WTC11 (cell line): ENCODE measurements around the gene RIPPLY1.

ENCODE experiments used
- ATF3 ChIP-seq: sonication (generic); formaldehyde crosslinking; conservative IDR thresholded peaks from 2 replicates; pipeline ENCODE4 v1.8.1; 2022; ENCODE audit warnings: mild to moderate bottlenecking, missing genetic modification reagents
- CTCF ChIP-seq: fragments of 200-600 bp; IDR thresholded peaks from 2 replicates; pipeline ENCODE4 v1.8.0; 2022; ENCODE audit warnings: antibody characterized with exemption
- E2F5 ChIP-seq: sonication (generic); formaldehyde crosslinking; IDR thresholded peaks from 2 replicates; pipeline ENCODE4 v1.8.1; 2022; ENCODE audit warnings: mild to moderate bottlenecking, moderate library complexity, missing genetic modification reagents
- GRHL2 ChIP-seq: fragments of 250-450 bp; sonication (Bioruptor Pico); IDR thresholded peaks from 2 replicates; pipeline ENCODE4 v1.8.0; 2022; ENCODE audit warnings: mild to moderate bottlenecking, moderate library complexity; ENCODE audit not compliant: insufficient replicate concordance, severe bottlenecking
- JUN ChIP-seq: sonication (generic); formaldehyde crosslinking; IDR thresholded peaks from 2 replicates; pipeline ENCODE4 v1.8.0; 2023; ENCODE audit warnings: mild to moderate bottlenecking, missing genetic modification reagents
- MXD4 ChIP-seq: fragments of 250-450 bp; sonication (Bioruptor Pico); IDR thresholded peaks from 2 replicates; pipeline ENCODE4 v1.8.0; 2021; ENCODE audit warnings: mild to moderate bottlenecking, moderate library complexity, borderline replicate concordance
- TCF7 ChIP-seq: sonication (generic); formaldehyde crosslinking; IDR thresholded peaks from 2 replicates; pipeline ENCODE4 v1.8.0; 2022; ENCODE audit warnings: mild to moderate bottlenecking, low read depth, missing genetic modification reagents, moderate library complexity
- TEAD1 ChIP-seq: sonication (generic); formaldehyde crosslinking; IDR thresholded peaks from 2 replicates; pipeline ENCODE4 v1.8.0; 2022; ENCODE audit warnings: mild to moderate bottlenecking, missing genetic modification reagents
- TEAD4 ChIP-seq: sonication (generic); formaldehyde crosslinking; IDR thresholded peaks from 2 replicates; pipeline ENCODE4 v1.8.0; 2022; ENCODE audit warnings: mild to moderate bottlenecking, missing genetic modification reagents
- ZNF317 ChIP-seq: sonication (generic); formaldehyde crosslinking; IDR thresholded peaks from 2 replicates; pipeline ENCODE4 v1.8.1; 2023; ENCODE audit warnings: low read depth, mild to moderate bottlenecking, moderate library complexity, missing genetic modification reagents, borderline replicate concordance
- TF ChIP-seq, protein P1 (sequence below): sonication (generic); formaldehyde crosslinking; IDR thresholded peaks from 2 replicates; pipeline ENCODE4 v1.8.0; 2022; ENCODE audit warnings: mild to moderate bottlenecking, missing genetic modification reagents
- TF ChIP-seq, protein P2 (sequence below): fragments of 250-450 bp; sonication (Bioruptor Pico); IDR thresholded peaks from 2 replicates; pipeline ENCODE4 v1.9.0; 2021; ENCODE audit warnings: mild to moderate bottlenecking
- TF ChIP-seq, protein P3 (sequence below): sonication (generic); formaldehyde crosslinking; IDR thresholded peaks from 2 replicates; pipeline ENCODE4 v1.8.1; 2023; ENCODE audit warnings: mild to moderate bottlenecking, missing genetic modification reagents

GRCh38 chrX:106932960-106933537 lies 29.9 kb upstream of the RIPPLY1 start:
- TF ChIP-seq CTCF (no peak), JUN (CRISPR knock-in tag) (no peak), TEAD4 (CRISPR knock-in tag) (no peak), E2F5 (CRISPR knock-in tag) (no peak), ZNF317 (CRISPR knock-in tag) (no peak), TCF7 (no peak), TEAD1 (CRISPR knock-in tag) (no peak), GRHL2 (CRISPR knock-in tag) (no peak), MXD4 (CRISPR knock-in tag) (no peak), ATF3 (CRISPR knock-in tag) (no peak)
- TF ChIP-seq, protein P1, sequence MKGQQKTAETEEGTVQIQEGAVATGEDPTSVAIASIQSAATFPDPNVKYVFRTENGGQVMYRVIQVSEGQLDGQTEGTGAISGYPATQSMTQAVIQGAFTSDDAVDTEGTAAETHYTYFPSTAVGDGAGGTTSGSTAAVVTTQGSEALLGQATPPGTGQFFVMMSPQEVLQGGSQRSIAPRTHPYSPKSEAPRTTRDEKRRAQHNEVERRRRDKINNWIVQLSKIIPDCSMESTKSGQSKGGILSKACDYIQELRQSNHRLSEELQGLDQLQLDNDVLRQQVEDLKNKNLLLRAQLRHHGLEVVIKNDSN, result no peak
- TF ChIP-seq, protein P2, sequence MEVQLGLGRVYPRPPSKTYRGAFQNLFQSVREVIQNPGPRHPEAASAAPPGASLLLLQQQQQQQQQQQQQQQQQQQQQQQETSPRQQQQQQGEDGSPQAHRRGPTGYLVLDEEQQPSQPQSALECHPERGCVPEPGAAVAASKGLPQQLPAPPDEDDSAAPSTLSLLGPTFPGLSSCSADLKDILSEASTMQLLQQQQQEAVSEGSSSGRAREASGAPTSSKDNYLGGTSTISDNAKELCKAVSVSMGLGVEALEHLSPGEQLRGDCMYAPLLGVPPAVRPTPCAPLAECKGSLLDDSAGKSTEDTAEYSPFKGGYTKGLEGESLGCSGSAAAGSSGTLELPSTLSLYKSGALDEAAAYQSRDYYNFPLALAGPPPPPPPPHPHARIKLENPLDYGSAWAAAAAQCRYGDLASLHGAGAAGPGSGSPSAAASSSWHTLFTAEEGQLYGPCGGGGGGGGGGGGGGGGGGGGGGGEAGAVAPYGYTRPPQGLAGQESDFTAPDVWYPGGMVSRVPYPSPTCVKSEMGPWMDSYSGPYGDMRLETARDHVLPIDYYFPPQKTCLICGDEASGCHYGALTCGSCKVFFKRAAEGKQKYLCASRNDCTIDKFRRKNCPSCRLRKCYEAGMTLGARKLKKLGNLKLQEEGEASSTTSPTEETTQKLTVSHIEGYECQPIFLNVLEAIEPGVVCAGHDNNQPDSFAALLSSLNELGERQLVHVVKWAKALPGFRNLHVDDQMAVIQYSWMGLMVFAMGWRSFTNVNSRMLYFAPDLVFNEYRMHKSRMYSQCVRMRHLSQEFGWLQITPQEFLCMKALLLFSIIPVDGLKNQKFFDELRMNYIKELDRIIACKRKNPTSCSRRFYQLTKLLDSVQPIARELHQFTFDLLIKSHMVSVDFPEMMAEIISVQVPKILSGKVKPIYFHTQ (CRISPR knock-in tag), result no peak
- TF ChIP-seq, protein P3, sequence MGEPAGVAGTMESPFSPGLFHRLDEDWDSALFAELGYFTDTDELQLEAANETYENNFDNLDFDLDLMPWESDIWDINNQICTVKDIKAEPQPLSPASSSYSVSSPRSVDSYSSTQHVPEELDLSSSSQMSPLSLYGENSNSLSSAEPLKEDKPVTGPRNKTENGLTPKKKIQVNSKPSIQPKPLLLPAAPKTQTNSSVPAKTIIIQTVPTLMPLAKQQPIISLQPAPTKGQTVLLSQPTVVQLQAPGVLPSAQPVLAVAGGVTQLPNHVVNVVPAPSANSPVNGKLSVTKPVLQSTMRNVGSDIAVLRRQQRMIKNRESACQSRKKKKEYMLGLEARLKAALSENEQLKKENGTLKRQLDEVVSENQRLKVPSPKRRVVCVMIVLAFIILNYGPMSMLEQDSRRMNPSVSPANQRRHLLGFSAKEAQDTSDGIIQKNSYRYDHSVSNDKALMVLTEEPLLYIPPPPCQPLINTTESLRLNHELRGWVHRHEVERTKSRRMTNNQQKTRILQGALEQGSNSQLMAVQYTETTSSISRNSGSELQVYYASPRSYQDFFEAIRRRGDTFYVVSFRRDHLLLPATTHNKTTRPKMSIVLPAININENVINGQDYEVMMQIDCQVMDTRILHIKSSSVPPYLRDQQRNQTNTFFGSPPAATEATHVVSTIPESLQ (CRISPR knock-in tag), result no peak
